Stimulated activated CD8-positive, alpha-beta memory T cell treated with anti-CD3 and anti-CD28 coated beads, Interleukin-15, amount 100 ng/mL, for 48 hours (primary cell): ENCODE measurements around the gene RIT1.

ENCODE experiments used
- DNase-seq, 2 donors: peaks; one replicate each; pipeline ENCODE4 v3.0.0-alpha.2; 2020; ENCODE audit warnings: low read depth in 2 of 2

The RIT1 gene

DNA sequence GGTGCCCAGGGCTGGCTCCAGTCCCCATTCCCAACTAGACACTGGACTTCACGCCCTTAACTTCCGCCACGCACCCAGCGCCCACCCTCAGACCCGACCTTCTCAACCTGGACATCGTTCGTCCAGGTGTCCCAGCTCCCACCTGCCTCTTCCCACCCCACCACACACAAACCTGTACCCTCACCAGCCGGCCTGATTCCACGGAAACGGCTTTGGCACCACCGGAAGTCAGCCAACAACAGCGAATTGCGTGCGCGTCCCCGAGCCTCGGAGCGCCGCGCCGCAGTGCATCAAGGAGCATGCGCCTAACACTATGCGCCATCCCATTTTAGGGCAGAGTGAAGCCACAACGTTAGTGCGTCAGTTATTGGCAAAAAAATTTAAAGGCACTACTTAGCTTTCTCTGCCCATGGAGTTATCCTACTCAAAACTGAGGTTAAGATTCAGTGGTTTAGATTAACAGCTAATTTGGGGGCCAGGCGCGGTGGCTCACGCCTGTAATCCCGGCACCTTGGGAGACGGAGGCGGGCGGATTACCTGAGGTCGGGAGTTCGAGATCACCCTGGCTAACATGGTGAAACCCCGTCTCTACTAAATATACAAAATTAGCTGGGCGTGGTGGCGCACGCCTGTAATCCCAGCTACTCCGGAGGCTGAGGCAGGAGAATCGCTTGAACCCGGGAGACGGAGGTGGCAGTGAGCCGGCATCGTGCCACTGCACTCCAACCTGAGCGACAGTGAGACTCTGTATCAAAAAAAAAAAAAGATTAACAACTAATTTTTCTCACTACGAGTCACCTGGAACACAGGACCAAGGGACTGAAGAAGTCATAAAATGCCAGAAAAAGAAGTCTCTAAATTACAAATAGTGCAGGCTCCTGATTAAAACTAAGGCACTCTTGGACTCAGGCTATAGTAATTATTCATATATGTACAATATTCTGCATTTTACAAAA lies 53.9 kb downstream of the RIT1 start, which contains the start of gene GON4L:
Gene GON4L, minus strand, starts transcription at position 240 of the 956 bp plus-strand sequence. CDS start 3,434 bp downstream, outside the sequence.
- DNase-seq: peak; percentile 81 to 84

DNA sequence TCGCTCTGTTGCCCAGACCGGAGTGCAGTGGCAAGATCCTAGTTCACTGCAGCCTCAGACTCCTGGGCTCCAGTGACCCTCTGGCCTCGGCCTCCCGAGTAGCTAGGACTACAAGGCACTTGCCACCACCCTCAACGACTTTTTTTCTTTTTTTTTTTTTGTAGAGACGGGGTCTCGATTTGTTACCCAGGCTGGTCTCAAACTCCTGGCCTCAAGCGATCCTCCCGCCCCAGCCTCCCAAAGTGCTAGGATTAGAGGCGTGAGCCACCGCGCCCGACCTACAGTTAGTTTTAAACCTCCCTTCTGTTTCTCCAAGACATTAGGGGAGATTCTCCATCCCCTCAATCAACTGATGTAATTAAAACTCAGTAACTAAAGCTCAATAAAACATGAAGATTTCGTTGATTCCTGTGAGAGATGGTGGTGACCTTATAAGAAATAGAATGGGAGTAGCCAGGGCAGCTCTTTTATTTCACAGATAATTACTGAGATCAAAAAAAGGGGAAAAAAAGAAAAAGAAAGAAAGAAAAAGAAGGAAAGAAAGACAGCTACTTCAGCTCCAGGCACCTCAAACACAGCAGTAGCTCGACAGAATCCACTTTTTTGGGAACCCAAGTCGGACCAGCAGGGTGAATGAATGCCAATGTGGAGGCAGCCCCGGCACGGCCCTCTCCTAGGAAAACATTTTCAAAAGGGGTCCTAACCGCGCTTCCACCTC lies 54.7 kb downstream of the RIT1 start:
- DNase-seq: no peak

DNA sequence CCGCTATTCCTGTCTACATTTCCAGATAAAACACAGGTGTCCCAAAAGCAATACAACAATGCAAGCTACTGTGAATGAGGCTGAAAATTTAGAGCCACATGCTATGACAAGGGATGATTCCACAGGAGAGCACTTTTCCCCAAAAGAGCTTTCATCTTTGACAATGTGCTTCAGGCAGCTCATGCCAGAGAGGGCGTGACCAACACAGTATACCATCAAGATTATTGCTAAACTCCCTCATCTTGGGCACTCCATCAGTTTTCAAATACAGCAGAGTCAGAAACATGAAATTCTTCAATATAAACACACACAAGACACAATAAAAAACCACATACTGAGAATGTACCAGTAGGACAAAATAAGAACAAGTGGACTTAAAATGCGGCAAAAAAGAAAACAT lies 60.8 kb downstream of the RIT1 start:
- DNase-seq: no peak

DNA sequence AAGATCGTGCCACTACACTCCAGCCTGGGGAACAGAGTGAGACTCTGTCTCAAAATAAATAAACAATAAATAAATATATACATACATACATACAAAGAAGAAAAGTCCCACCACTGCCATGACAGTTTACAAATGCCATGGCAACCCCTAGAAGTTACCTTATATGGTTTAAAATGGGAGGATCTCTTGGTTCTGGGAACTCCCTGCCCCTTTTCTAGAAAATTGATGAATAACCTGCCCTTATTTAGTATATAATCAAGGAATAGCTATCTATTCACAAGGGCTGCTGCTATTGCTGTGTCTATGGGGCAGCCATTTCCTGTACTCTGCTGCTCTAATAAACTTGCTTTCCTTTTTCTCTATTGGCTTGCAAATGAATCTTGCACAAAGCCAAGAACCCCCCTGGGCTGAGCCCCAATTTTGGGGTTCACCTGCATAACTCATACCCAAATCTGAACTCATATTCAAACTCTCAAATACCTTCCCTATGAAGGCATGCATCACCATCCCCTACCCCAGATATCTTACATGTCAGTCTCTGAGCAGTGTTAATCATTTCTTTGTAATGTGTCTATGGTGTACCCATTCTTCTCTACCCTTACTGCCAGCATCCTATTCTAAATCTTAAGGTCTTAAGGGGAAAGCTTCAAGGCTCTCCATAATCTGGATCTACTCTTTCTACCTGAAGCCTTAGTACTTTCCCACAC lies 63.2 kb downstream of the RIT1 start:
- DNase-seq: no peak
